SK-N-SH treated with all-trans-retinoic acid at 6 μM for 48 hours (cell line): ENCODE results near the gene CFAP74.

Source experiments
- ATAC-seq: fragments of 200-7000 bp; cut with Tn5 transposase; 3 replicates; pipeline ENCODE4 v1.9.1; 2020; ENCODE audit warnings: mild to moderate bottlenecking, moderate library complexity
- ARNTL ChIP-seq: fragments of 450-650 bp; formaldehyde crosslinking; IDR thresholded peaks from 2 replicates; pipeline ENCODE4 v1.5.0; 2020; ENCODE audit warnings: low read depth, mild to moderate bottlenecking, moderate library complexity, borderline replicate concordance
- BACH2 ChIP-seq: fragments of 250-450 bp; sonication (Bioruptor Pico); IDR thresholded peaks from 2 replicates; pipeline ENCODE4 v1.9.0; 2021; ENCODE audit warnings: mild to moderate bottlenecking, borderline replicate concordance
- CSDC2 ChIP-seq: fragments of 250-450 bp; sonication (Bioruptor Pico); IDR thresholded peaks from 2 replicates; pipeline ENCODE4 v1.5.0; 2020; ENCODE audit warnings: mild to moderate bottlenecking, moderate library complexity
- ISL1 ChIP-seq: fragments of 250-450 bp; sonication (Bioruptor Pico); IDR thresholded peaks from 2 replicates; pipeline ENCODE4 v2.1.2; 2022; ENCODE audit warnings: mild to moderate bottlenecking, moderate library complexity
- RARB ChIP-seq: fragments of 250-450 bp; sonication (Bioruptor Pico); IDR thresholded peaks from 2 replicates; pipeline ENCODE4 v1.8.0; 2021; ENCODE audit warnings: mild to moderate bottlenecking, moderate library complexity
- SNAI2 ChIP-seq: fragments of 250-450 bp; sonication (Bioruptor Pico); IDR thresholded peaks from 2 replicates; pipeline ENCODE4 v1.5.0; 2020; ENCODE audit warnings: mild to moderate bottlenecking, moderate library complexity
- TCF4 ChIP-seq: fragments of 250-450 bp; sonication (Bioruptor Pico); IDR thresholded peaks from 2 replicates; pipeline ENCODE4 v1.8.0; 2021; ENCODE audit warnings: mild to moderate bottlenecking, moderate library complexity, borderline replicate concordance
- TOX ChIP-seq: fragments of 250-450 bp; sonication (Bioruptor Pico); IDR thresholded peaks from 2 replicates; pipeline ENCODE4 v1.8.0; 2021; ENCODE audit warnings: mild to moderate bottlenecking, moderate library complexity, borderline replicate concordance
- TSHZ2 ChIP-seq: fragments of 250-450 bp; sonication (Bioruptor Pico); IDR thresholded peaks from 2 replicates; pipeline ENCODE4 v1.5.0; 2020; ENCODE audit warnings: mild to moderate bottlenecking, moderate library complexity
- ZC3H10 ChIP-seq: fragments of 250-450 bp; sonication (Bioruptor Pico); IDR thresholded peaks from 2 replicates; pipeline ENCODE4 v1.5.1; 2021; ENCODE audit warnings: mild to moderate bottlenecking, moderate library complexity
- ZFP3 ChIP-seq: fragments of 250-450 bp; sonication (Bioruptor Pico); IDR thresholded peaks from 2 replicates; pipeline ENCODE4 v1.5.0; 2020; ENCODE audit warnings: mild to moderate bottlenecking, moderate library complexity
- ZFP30 ChIP-seq: fragments of 450-650 bp; formaldehyde crosslinking; IDR thresholded peaks from 2 replicates; pipeline ENCODE4 v1.5.0; 2022; ENCODE audit warnings: mild to moderate bottlenecking, moderate library complexity
- ZNF565 ChIP-seq: fragments of 450-650 bp; formaldehyde crosslinking; conservative IDR thresholded peaks from 2 replicates; pipeline ENCODE4 v1.5.0; 2020; ENCODE audit warnings: low read depth, mild to moderate bottlenecking, moderate library complexity
- ZNF70 ChIP-seq: fragments of 450-650 bp; formaldehyde crosslinking; IDR thresholded peaks from 2 replicates; pipeline ENCODE4 v1.5.0; 2020; ENCODE audit warnings: mild to moderate bottlenecking, moderate library complexity
- ZNF8 ChIP-seq: fragments of 450-650 bp; formaldehyde crosslinking; IDR thresholded peaks from 2 replicates; pipeline ENCODE4 v1.5.0; 2020; ENCODE audit warnings: mild to moderate bottlenecking, moderate library complexity
- TF ChIP-seq, protein P1 (sequence below): fragments of 250-450 bp; sonication (Bioruptor Pico); IDR thresholded peaks from 2 replicates; pipeline ENCODE4 v1.5.1; 2021; ENCODE audit warnings: mild to moderate bottlenecking, moderate library complexity
- TF ChIP-seq, protein P2 (sequence below): fragments of 250-450 bp; sonication (Bioruptor Pico); IDR thresholded peaks from 2 replicates; pipeline ENCODE4 v1.8.0; 2020; ENCODE audit warnings: mild to moderate bottlenecking, moderate library complexity, borderline replicate concordance
- TF ChIP-seq, protein P3 (sequence below): fragments of 250-450 bp; sonication (Bioruptor Pico); IDR thresholded peaks from 2 replicates; pipeline ENCODE4 v1.5.1; 2020; ENCODE audit warnings: low read depth, mild to moderate bottlenecking, moderate library complexity
- TF ChIP-seq, protein P4 (sequence below): fragments of 250-450 bp; sonication (Bioruptor Pico); IDR thresholded peaks from 2 replicates; pipeline ENCODE4 v1.8.0; 2021; ENCODE audit warnings: low read depth, mild to moderate bottlenecking, moderate library complexity, borderline replicate concordance

The CFAP74 gene

DNA sequence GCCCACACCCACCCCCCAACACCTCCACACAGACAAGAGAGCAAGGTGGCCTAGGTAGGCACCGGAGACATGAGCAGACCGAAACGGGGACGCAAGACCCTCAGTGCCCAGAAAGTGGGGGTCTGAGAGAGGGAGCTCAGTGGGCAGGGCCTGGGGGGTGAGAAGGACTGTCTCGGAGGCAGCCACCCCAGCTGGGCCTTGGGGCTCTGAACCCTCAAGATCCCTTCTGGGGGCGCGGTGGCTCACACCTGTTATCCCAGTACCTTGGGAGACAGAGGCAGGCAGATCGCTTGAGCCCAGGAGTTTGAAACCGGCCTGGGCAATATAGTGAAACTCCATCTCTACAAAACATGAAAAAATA is 103.6 kb downstream of the CFAP74 start:
- ATAC-seq = no peak
- no peak for TF ChIP-seq ARNTL (CRISPR knock-in tag)
- TF ChIP-seq ZFP30 (CRISPR knock-in tag) = no peak
- TF ChIP-seq ZFP3 (CRISPR knock-in tag) = no peak
- no peak for TF ChIP-seq TCF4 (CRISPR knock-in tag)
- TF ChIP-seq, protein P1, sequence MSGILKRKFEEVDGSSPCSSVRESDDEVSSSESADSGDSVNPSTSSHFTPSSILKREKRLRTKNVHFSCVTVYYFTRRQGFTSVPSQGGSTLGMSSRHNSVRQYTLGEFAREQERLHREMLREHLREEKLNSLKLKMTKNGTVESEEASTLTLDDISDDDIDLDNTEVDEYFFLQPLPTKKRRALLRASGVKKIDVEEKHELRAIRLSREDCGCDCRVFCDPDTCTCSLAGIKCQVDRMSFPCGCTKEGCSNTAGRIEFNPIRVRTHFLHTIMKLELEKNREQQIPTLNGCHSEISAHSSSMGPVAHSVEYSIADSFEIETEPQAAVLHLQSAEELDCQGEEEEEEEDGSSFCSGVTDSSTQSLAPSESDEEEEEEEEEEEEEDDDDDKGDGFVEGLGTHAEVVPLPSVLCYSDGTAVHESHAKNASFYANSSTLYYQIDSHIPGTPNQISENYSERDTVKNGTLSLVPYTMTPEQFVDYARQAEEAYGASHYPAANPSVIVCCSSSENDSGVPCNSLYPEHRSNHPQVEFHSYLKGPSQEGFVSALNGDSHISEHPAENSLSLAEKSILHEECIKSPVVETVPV = no peak
- TF ChIP-seq TSHZ2 (CRISPR knock-in tag) = no peak
- TF ChIP-seq ZC3H10 (CRISPR knock-in tag) = no peak
- TF ChIP-seq, protein P2, sequence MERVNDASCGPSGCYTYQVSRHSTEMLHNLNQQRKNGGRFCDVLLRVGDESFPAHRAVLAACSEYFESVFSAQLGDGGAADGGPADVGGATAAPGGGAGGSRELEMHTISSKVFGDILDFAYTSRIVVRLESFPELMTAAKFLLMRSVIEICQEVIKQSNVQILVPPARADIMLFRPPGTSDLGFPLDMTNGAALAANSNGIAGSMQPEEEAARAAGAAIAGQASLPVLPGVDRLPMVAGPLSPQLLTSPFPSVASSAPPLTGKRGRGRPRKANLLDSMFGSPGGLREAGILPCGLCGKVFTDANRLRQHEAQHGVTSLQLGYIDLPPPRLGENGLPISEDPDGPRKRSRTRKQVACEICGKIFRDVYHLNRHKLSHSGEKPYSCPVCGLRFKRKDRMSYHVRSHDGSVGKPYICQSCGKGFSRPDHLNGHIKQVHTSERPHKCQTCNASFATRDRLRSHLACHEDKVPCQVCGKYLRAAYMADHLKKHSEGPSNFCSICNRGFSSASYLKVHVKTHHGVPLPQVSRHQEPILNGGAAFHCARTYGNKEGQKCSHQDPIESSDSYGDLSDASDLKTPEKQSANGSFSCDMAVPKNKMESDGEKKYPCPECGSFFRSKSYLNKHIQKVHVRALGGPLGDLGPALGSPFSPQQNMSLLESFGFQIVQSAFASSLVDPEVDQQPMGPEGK (CRISPR knock-in tag) = no peak
- TF ChIP-seq ZNF8 = no peak
- TF ChIP-seq ISL1 (CRISPR knock-in tag) = no peak

- TF ChIP-seq RARB (CRISPR knock-in tag) (no peak), TOX (CRISPR knock-in tag) (no peak), TCF4 (CRISPR knock-in tag) (no peak), ARNTL (CRISPR knock-in tag) (no peak), ZC3H10 (CRISPR knock-in tag) (no peak), ZFP30 (CRISPR knock-in tag) (no peak)
- ATAC-seq = no peak
Measured at GRCh38 chr1:1899266-1899966, 104.2 kb downstream of the CFAP74 start.

DNA sequence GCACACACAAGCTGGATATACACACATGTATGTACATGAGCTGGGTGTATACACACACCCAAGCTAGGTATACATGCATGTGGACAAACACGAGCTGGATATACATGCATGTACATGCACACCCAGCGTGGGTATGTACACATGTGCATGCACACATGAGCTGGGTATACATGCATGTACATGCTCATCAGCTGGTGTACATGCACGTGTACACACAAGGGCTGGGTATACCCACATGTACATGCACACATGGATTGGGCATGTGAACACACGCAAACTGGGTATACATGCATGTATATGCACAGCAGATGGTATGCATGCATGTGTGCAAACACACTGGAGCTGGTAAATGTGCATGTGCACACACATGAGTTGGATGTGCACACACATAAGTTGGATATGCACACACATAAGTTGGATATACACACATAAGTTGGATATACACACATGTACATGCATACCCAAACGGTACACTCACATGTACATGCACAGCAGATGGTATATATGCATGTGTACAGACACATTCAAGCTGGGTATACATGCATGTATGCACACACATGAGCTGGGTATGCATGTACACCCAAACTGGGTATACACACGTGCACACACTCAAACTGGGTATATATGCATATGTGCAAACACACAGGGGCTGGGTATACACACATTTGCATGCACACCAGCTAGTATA is 105.2 kb downstream of the CFAP74 start:
- TF ChIP-seq TCF4 (CRISPR knock-in tag) = no peak
- no peak for TF ChIP-seq RARB (CRISPR knock-in tag)
- TF ChIP-seq TOX (CRISPR knock-in tag) = no peak
- TF ChIP-seq ZNF70 (CRISPR knock-in tag) = no peak
- no peak for TF ChIP-seq ARNTL (CRISPR knock-in tag)
- TF ChIP-seq ZFP3 (CRISPR knock-in tag) = no peak
- TF ChIP-seq, protein P3, sequence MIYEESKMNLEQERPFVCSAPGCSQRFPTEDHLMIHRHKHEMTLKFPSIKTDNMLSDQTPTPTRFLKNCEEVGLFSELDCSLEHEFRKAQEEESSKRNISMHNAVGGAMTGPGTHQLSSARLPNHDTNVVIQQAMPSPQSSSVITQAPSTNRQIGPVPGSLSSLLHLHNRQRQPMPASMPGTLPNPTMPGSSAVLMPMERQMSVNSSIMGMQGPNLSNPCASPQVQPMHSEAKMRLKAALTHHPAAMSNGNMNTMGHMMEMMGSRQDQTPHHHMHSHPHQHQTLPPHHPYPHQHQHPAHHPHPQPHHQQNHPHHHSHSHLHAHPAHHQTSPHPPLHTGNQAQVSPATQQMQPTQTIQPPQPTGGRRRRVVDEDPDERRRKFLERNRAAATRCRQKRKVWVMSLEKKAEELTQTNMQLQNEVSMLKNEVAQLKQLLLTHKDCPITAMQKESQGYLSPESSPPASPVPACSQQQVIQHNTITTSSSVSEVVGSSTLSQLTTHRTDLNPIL (CRISPR knock-in tag) = no peak
- no peak for TF ChIP-seq BACH2 (CRISPR knock-in tag)
- TF ChIP-seq, protein P2 (CRISPR knock-in tag) = no peak
- no peak for TF ChIP-seq CSDC2
- no peak for TF ChIP-seq ZFP30 (CRISPR knock-in tag)
- no peak for TF ChIP-seq ISL1 (CRISPR knock-in tag)
- TF ChIP-seq SNAI2 (CRISPR knock-in tag) = no peak
- TF ChIP-seq, protein P4, sequence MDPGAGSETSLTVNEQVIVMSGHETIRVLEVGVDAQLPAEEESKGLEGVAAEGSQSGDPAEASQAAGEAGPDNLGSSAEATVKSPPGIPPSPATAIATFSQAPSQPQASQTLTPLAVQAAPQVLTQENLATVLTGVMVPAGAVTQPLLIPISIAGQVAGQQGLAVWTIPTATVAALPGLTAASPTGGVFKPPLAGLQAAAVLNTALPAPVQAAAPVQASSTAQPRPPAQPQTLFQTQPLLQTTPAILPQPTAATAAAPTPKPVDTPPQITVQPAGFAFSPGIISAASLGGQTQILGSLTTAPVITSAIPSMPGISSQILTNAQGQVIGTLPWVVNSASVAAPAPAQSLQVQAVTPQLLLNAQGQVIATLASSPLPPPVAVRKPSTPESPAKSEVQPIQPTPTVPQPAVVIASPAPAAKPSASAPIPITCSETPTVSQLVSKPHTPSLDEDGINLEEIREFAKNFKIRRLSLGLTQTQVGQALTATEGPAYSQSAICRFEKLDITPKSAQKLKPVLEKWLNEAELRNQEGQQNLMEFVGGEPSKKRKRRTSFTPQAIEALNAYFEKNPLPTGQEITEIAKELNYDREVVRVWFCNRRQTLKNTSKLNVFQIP (CRISPR knock-in tag) = no peak
- TF ChIP-seq ZC3H10 (CRISPR knock-in tag) = no peak
- TF ChIP-seq ZNF565 (CRISPR knock-in tag) = no peak
- no peak for ATAC-seq
